Non-pigmented ciliary epithelial cell (primary cell): ENCODE results near the gene PRSS35.
"Not testable (repeated sequence)": the region's sequence is repeated elsewhere in the genome, so short reads cannot be mapped to it uniquely, and the experiment has no call there.

ENCODE experiments used
- DNase-seq: peaks from one replicate; pipeline ENCODE4 v3.0.0-alpha.2; 2010; ENCODE audit warnings: low read depth

The PRSS35 gene

GRCh38 chr6:83511901-83512681 lies at the start of gene PRSS35:
Gene PRSS35, plus strand, starts transcription at chr6:83512534. Its CDS starts 10,908 bp downstream, at chr6:83523442.
- DNase-seq: no peak

GRCh38 chr6:83463886-83464285 lies 48.4 kb upstream of the PRSS35 start:
- DNase-seq: no peak

- DNase-seq: no peak
Measured at GRCh38 chr6:83464381-83465140, 47.8 kb upstream of the PRSS35 start.

- no peak for DNase-seq
Measured at GRCh38 chr6:83466328-83466727, 46.0 kb upstream of the PRSS35 start.

- DNase-seq: no peak
Measured at GRCh38 chr6:83467620-83468036, 44.7 kb upstream of the PRSS35 start.

GRCh38 chr6:83470001-83470400 lies 42.3 kb upstream of the PRSS35 start:
- no peak for DNase-seq

- no peak for DNase-seq
Measured at GRCh38 chr6:83470587-83470986, 41.7 kb upstream of the PRSS35 start.

GRCh38 chr6:83472767-83473166 lies 39.6 kb upstream of the PRSS35 start:
- DNase-seq: no peak

GRCh38 chr6:83474309-83474708 lies 38.0 kb upstream of the PRSS35 start:
- DNase-seq: no peak

GRCh38 chr6:83476971-83477370 lies 35.4 kb upstream of the PRSS35 start:
- no peak for DNase-seq

GRCh38 chr6:83479389-83479788 lies 32.9 kb upstream of the PRSS35 start:
- DNase-seq: no peak

- DNase-seq: no peak
Measured at GRCh38 chr6:83480470-83480869, 31.9 kb upstream of the PRSS35 start.

- DNase-seq: not testable (repeated sequence)
Measured at GRCh38 chr6:83481938-83482337, 30.4 kb upstream of the PRSS35 start.

GRCh38 chr6:83488448-83488847 lies 23.9 kb upstream of the PRSS35 start:
- no peak for DNase-seq

GRCh38 chr6:83488861-83489260 lies 23.5 kb upstream of the PRSS35 start:
- no peak for DNase-seq

GRCh38 chr6:83490217-83490807 lies 22.0 kb upstream of the PRSS35 start:
- DNase-seq: no peak

GRCh38 chr6:83505356-83505755 lies 7.0 kb upstream of the PRSS35 start:
- DNase-seq: no peak

GRCh38 chr6:83509441-83509840 lies 2.9 kb upstream of the PRSS35 start:
- no peak for DNase-seq

- DNase-seq: no peak
Measured at GRCh38 chr6:83510791-83511190, 1.5 kb upstream of the PRSS35 start.

- DNase-seq: no peak
Measured at GRCh38 chr6:83511266-83511665, 1.1 kb upstream of the PRSS35 start.

- DNase-seq: no peak
Measured at GRCh38 chr6:83514466-83514865, 2.1 kb downstream of the PRSS35 start.

GRCh38 chr6:83514866-83515466 lies 2.6 kb downstream of the PRSS35 start:
- DNase-seq: no peak

GRCh38 chr6:83517500-83517899 lies 5.2 kb downstream of the PRSS35 start:
- no peak for DNase-seq
